HCT116 (cell line): ENCODE results near the gene CROCC. TPM values are rescaled to one million over a fixed set of nuclear protein-coding genes. Genes with fewer than 3 reads are reported as not detected.

Experiments
- ATAC-seq: fragments of 200-7000 bp; cut with Tn5 transposase; 2 replicates; pipeline ENCODE4 v1.9.1; 2020; ENCODE audit warnings: mild to moderate bottlenecking, moderate library complexity
- BruUV-seq: library from RNA; stranded (reverse); fragments of 400-500 nt; replicated peaks from 2 replicates; lab custom pipeline; 2021; lab: Mats Ljungman, UMichigan
- CTCF ChIA-PET: fragments of 300-600 bp; sonication (Branson Sonifier 250); formaldehyde crosslinking; loops from one replicate; lab custom pipeline; 2021; ENCODE audit warnings: antibody characterized with exemption; lab: Charles Lee
- POLR2A ChIA-PET: fragments of 300-600, 350-600 bp; sonication (Branson Sonifier 250); formaldehyde crosslinking; loops from one replicate; lab custom pipeline; 2021; ENCODE audit warnings: antibody characterized with exemption; lab: Charles Lee
- RAD21 ChIA-PET, 2 experiments: fragments of 300-600 bp; sonication (Branson Sonifier 250); formaldehyde crosslinking; loops; one replicate each; lab custom pipeline; 2023; ENCODE audit warnings: low total read pairs in 2 of 2; ENCODE audit not compliant: uncharacterized antibody in 2 of 2, unreplicated experiment in 2 of 2, low non-redundant PET in 1 of 2; lab: Charles Lee
- DNase-seq: peaks from one replicate; pipeline ENCODE4 v3.0.0-alpha.2; 2010; ENCODE audit warnings: low read depth, low spot score
- H2AFZ ChIP-seq: fragments of 200-600 bp; shearing (Covaris generic), sonication (generic); 2 replicates; pipeline ENCODE4 v1.6.1; 2017; ENCODE audit warnings: low read depth, mixed run types, mixed read lengths, antibody characterized with exemption, low read length; ENCODE audit not compliant: poor library complexity, severe bottlenecking
- H3K27ac ChIP-seq: 2 replicates; pipeline ENCODE4 v1.5.1; 2012; ENCODE audit warnings: low read depth, low read length
- H3K27me3 ChIP-seq: fragments of 200-600 bp; sonication (generic); 2 replicates; pipeline ENCODE4 v1.6.1; 2016; ENCODE audit warnings: mixed run types, low read length, mixed read lengths; ENCODE audit not compliant: insufficient read depth
- H3K36me3 ChIP-seq, 2 experiments: fragments of 200-500 bp in 1 of 2; fragments of 200-600 bp in 1 of 2; sonication (Bioruptor generic) in 1 of 2; sonication (generic) in 1 of 2; 2 replicates each; pipeline versions ENCODE4 v1.5.1 to v1.6.1; 2014 to 2016; ENCODE audit warnings: low read length in 2 of 2, inconsistent platforms in 1 of 2, mixed read lengths in 1 of 2, mixed run types in 1 of 2; ENCODE audit not compliant: insufficient read depth in 2 of 2, control insufficient read depth in 1 of 2
- H3K4me1 ChIP-seq, 2 experiments: fragments of 200-600 bp in 1 of 2; sonication (generic) in 1 of 2; 2 replicates each; pipeline versions ENCODE4 v1.5.1 to v1.6.1; 2012 to 2017; ENCODE audit warnings: low read length in 2 of 2, inconsistent platforms in 1 of 2, mild to moderate bottlenecking in 1 of 2, mixed read lengths in 1 of 2, mixed run types in 1 of 2, moderate library complexity in 1 of 2; ENCODE audit not compliant: insufficient read depth in 2 of 2, control insufficient read depth in 1 of 2
- H3K4me2 ChIP-seq: fragments of 200-600 bp; sonication (generic); 2 replicates; pipeline ENCODE4 v1.6.1; 2017; ENCODE audit warnings: mixed run types, low read length, mixed read lengths
- H3K4me3 ChIP-seq, 2 experiments: fragments of 200-600 bp in 1 of 2; sonication (generic) in 1 of 2; replicated peaks in 1 of 2; 2 replicates each; pipeline ENCODE4 v1.5.1; 2011 to 2016; ENCODE audit warnings: low read length in 2 of 2, control low read depth in 1 of 2, low read depth in 1 of 2, mild to moderate bottlenecking in 1 of 2, mixed read lengths in 1 of 2, mixed run types in 1 of 2
- H3K79me2 ChIP-seq: fragments of 200-600 bp; sonication (generic); 2 replicates; pipeline ENCODE4 v1.6.1; 2017; ENCODE audit warnings: mild to moderate bottlenecking, mixed run types, low read length, moderate library complexity, mixed read lengths; ENCODE audit not compliant: insufficient read depth
- H3K9ac ChIP-seq: fragments of 200-600 bp; sonication (generic); 2 replicates; pipeline ENCODE4 v1.6.1; 2016; ENCODE audit warnings: low read length, mixed read lengths
- H3K9me2 ChIP-seq: fragments of 200-600 bp; sonication (generic), shearing (Covaris generic); 2 replicates; pipeline ENCODE4 v1.6.1; 2017; ENCODE audit warnings: mixed run types, mild to moderate bottlenecking, moderate library complexity; ENCODE audit not compliant: insufficient read depth
- H3K9me3 ChIP-seq, 2 experiments: fragments of 200-500 bp in 1 of 2; fragments of 200-600 bp in 1 of 2; sonication (Bioruptor generic) in 1 of 2; sonication (generic) in 1 of 2; 2 replicates each; pipeline ENCODE4 v1.6.1; 2014 to 2017; ENCODE audit warnings: low read length in 2 of 2, mixed read lengths in 2 of 2, inconsistent platforms in 1 of 2, low read depth in 1 of 2, mild to moderate bottlenecking in 1 of 2, mixed run types in 1 of 2, moderate library complexity in 1 of 2; ENCODE audit not compliant: control insufficient read depth in 1 of 2, insufficient read depth in 1 of 2
- H4K20me1 ChIP-seq: fragments of 200-600 bp; sonication (generic), shearing (Covaris generic); 2 replicates; pipeline ENCODE4 v1.6.1; 2017; ENCODE audit warnings: mixed run types, mild to moderate bottlenecking, moderate library complexity; ENCODE audit not compliant: insufficient read depth
- CEBPB ChIP-seq: IDR thresholded peaks from 2 replicates; pipeline ENCODE4 v1.6.1; 2012; ENCODE audit warnings: low read depth
- EZH2 ChIP-seq: fragments of 200-600 bp; sonication (generic); IDR thresholded peaks from 2 replicates; pipeline ENCODE4 v1.6.1; 2017; ENCODE audit warnings: antibody characterized with exemption, mixed run types
- EZH2phosphoT487 ChIP-seq: fragments of 200-600 bp; IDR thresholded peaks from 2 replicates; pipeline ENCODE4 v1.6.1; 2018; ENCODE audit warnings: antibody characterized with exemption, borderline replicate concordance
- JUND ChIP-seq: IDR thresholded peaks from 2 replicates; pipeline ENCODE4 v1.6.1; 2012
- POLR2A ChIP-seq: IDR thresholded peaks from 2 replicates; pipeline ENCODE4 v1.7.0; 2011; ENCODE audit warnings: borderline replicate concordance; ENCODE audit not compliant: insufficient read depth, insufficient read length; ENCODE audit errors: extremely low read depth
- SP1 ChIP-seq: IDR thresholded peaks from 2 replicates; pipeline ENCODE4 v1.6.1; 2012; ENCODE audit warnings: low read depth
- SRF ChIP-seq: IDR thresholded peaks from 2 replicates; pipeline ENCODE4 v1.6.1; 2012; ENCODE audit warnings: low read depth
- TCF7L2 ChIP-seq: IDR thresholded peaks from 2 replicates; pipeline ENCODE4 v1.7.0; 2011; ENCODE audit warnings: borderline replicate concordance, inconsistent platforms; ENCODE audit not compliant: insufficient read depth, insufficient read length; ENCODE audit errors: extremely low read depth
- ZBTB33 ChIP-seq: IDR thresholded peaks from 2 replicates; pipeline ENCODE4 v1.6.1; 2011; ENCODE audit warnings: mild to moderate bottlenecking, low read length, moderate library complexity; ENCODE audit not compliant: insufficient replicate concordance; ENCODE audit errors: extremely low read depth
- intact Hi-C: fragments of 100-400 bp; cut with micrococcal nuclease; formaldehyde crosslinking; loops from 2 replicates; pipeline ENCODE4 v1.10.0; 2022
- total RNA-seq: library from RNA; stranded (reverse); gene quantifications from one replicate; pipeline ENCODE4 v1.2.1, GENCODE V29; 2021; ENCODE audit not compliant: unreplicated experiment
- TF ChIP-seq, protein P1 (sequence below): IDR thresholded peaks from 2 replicates; pipeline ENCODE4 v1.6.1; 2012
- TF ChIP-seq, protein P2 (sequence below), 3 experiments: fragments of 200-600 bp in 1 of 3; sonication (generic) in 1 of 3; IDR thresholded peaks in 2 of 3; conservative IDR thresholded peaks in 1 of 3; 2 replicates each; pipeline ENCODE4 v1.5.1; 2012 to 2017; ENCODE audit warnings: low read depth in 2 of 3, low read length in 2 of 3, antibody characterized with exemption in 1 of 3, borderline replicate concordance in 1 of 3, control low read depth in 1 of 3, mild to moderate bottlenecking in 1 of 3, mixed read lengths in 1 of 3, mixed run types in 1 of 3, moderate library complexity in 1 of 3; ENCODE audit not compliant: insufficient read depth in 1 of 3

The CROCC gene
- total RNA-seq, 1 experiment from 2014 or later: 30.1 TPM

- CTCF ChIA-PET: no interaction called here
- no peak overlapping the region for H3K4me2 ChIP-seq
- no TSS peak for BruUV-seq
- ATAC-seq (no peak), DNase-seq (no peak)
- H2AFZ ChIP-seq: no peak overlapping the region
- H3K79me2 ChIP-seq: no peaks in the 10 kb centered on the region
- no peaks in the 10 kb centered on the region for H3K36me3 ChIP-seq
- no peaks in the 10 kb centered on the region for H3K9me3 ChIP-seq
- peaks cover 12 to 16% of the 10 kb centered on the region in 2 experiments for H3K4me1 ChIP-seq
- TF ChIP-seq ZBTB33 (no peak), CEBPB (no peak), SP1 (no peak), EZH2 (no peak), TCF7L2 (no peak), POLR2A (no peak), SRF (no peak), EZH2phosphoT487 (no peak), JUND (no peak)
- TF ChIP-seq, protein P1, sequence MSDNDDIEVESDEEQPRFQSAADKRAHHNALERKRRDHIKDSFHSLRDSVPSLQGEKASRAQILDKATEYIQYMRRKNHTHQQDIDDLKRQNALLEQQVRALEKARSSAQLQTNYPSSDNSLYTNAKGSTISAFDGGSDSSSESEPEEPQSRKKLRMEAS: no peak
- TF ChIP-seq, protein P2, sequence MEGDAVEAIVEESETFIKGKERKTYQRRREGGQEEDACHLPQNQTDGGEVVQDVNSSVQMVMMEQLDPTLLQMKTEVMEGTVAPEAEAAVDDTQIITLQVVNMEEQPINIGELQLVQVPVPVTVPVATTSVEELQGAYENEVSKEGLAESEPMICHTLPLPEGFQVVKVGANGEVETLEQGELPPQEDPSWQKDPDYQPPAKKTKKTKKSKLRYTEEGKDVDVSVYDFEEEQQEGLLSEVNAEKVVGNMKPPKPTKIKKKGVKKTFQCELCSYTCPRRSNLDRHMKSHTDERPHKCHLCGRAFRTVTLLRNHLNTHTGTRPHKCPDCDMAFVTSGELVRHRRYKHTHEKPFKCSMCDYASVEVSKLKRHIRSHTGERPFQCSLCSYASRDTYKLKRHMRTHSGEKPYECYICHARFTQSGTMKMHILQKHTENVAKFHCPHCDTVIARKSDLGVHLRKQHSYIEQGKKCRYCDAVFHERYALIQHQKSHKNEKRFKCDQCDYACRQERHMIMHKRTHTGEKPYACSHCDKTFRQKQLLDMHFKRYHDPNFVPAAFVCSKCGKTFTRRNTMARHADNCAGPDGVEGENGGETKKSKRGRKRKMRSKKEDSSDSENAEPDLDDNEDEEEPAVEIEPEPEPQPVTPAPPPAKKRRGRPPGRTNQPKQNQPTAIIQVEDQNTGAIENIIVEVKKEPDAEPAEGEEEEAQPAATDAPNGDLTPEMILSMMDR (IDR thresholded peaks at IDR 0.05 in 2 of 3, conservative IDR thresholded peaks at IDR 0.05 in 1 of 3; ENCODE audit: borderline replicate concordance in 1 of 3, insufficient read depth in 1 of 3, low read depth in 2 of 3, low read length in 2 of 3): no peak
- intact Hi-C loops: no loop called here
- H3K9ac ChIP-seq: no peak overlapping the region
- no peaks in the 10 kb centered on the region for H4K20me1 ChIP-seq
- no peaks in the 10 kb centered on the region for H3K27me3 ChIP-seq
- H3K27ac ChIP-seq: no peak overlapping the region
- no peak overlapping the region for H3K4me3 ChIP-seq
- RAD21 ChIA-PET: no interaction called here
- no peaks in the 10 kb centered on the region for H3K9me2 ChIP-seq
- POLR2A ChIA-PET: no interaction called here
Observed at GRCh38 chr1:16956775-16957174, 35.0 kb downstream of the CROCC start.
